A673 (cell line): Measurements from ENCODE around the gene RERE. TPM values are rescaled to one million over a fixed set of nuclear protein-coding genes. Genes with fewer than 3 reads are reported as not detected.
A peak's percentile ranks its signal among the peaks of the same experiment; 100 is the strongest.

Experiments used
- BruUV-seq: library from RNA; stranded (reverse); fragments of 400-500 nt; replicated peaks from 2 replicates; lab custom pipeline; 2021; lab: Mats Ljungman, UMichigan
- CTCF ChIA-PET: fragments of 300-600 bp; sonication (Branson Sonifier 250); formaldehyde crosslinking; loops from one replicate; lab custom pipeline; 2022; ENCODE audit warnings: antibody characterized with exemption; lab: Charles Lee
- POLR2A ChIA-PET: fragments of 300-600 bp; sonication (Branson Sonifier 250); formaldehyde crosslinking; loops from one replicate; lab custom pipeline; 2022; ENCODE audit warnings: antibody characterized with exemption; ENCODE audit not compliant: low non-redundant PET; lab: Charles Lee
- DNase-seq: peaks from one replicate; pipeline ENCODE4 v3.0.0-alpha.2; 2015; ENCODE audit warnings: low spot score
- H3K27ac ChIP-seq: fragments of 200-600 bp; sonication (generic); 2 replicates; pipeline ENCODE4 v1.5.1; 2016; ENCODE audit warnings: mixed run types, low read depth, mild to moderate bottlenecking, mixed read lengths, antibody characterized with exemption, low read length; ENCODE audit not compliant: poor library complexity, severe bottlenecking
- H3K27me3 ChIP-seq: fragments of 200-600 bp; sonication (generic); replicated peaks from 2 replicates; pipeline ENCODE4 v1.6.1; 2017; ENCODE audit warnings: mixed run types, low read depth, mild to moderate bottlenecking, mixed read lengths, antibody characterized with exemption, low read length; ENCODE audit not compliant: insufficient read depth, poor library complexity
- H3K36me3 ChIP-seq: fragments of 200-600 bp; sonication (generic); 2 replicates; pipeline ENCODE4 v1.6.1; 2016; ENCODE audit warnings: mixed run types, mild to moderate bottlenecking, mixed read lengths, antibody characterized with exemption, low read length; ENCODE audit not compliant: insufficient read depth, poor library complexity, severe bottlenecking
- H3K4me1 ChIP-seq: fragments of 200-600 bp; sonication (generic); 2 replicates; pipeline ENCODE4 v1.6.1; 2017; ENCODE audit warnings: mixed run types, mild to moderate bottlenecking, mixed read lengths, antibody characterized with exemption, low read length; ENCODE audit not compliant: insufficient read depth, poor library complexity, severe bottlenecking
- H3K4me3 ChIP-seq: fragments of 200-600 bp; sonication (generic); 2 replicates; pipeline ENCODE4 v1.5.1; 2016; ENCODE audit warnings: low read depth, mixed run types, mild to moderate bottlenecking, mixed read lengths, low read length; ENCODE audit not compliant: poor library complexity, severe bottlenecking
- H3K9me3 ChIP-seq: fragments of 200-600 bp; sonication (generic); 2 replicates; pipeline ENCODE4 v1.6.1; 2016; ENCODE audit warnings: mixed run types, low read depth, mild to moderate bottlenecking, mixed read lengths, antibody characterized with exemption, low read length; ENCODE audit not compliant: poor library complexity, severe bottlenecking
- EZH2 ChIP-seq: fragments of 200-600 bp; sonication (generic); IDR thresholded peaks from 2 replicates; pipeline ENCODE4 v1.6.1; 2017; ENCODE audit warnings: borderline replicate concordance, low read depth, mild to moderate bottlenecking, mixed read lengths, antibody characterized with exemption, low read length; ENCODE audit not compliant: poor library complexity, severe bottlenecking
- intact Hi-C: fragments of 100-400 bp; cut with micrococcal nuclease; formaldehyde crosslinking; loops from one replicate; pipeline ENCODE4 v1.10.0; 2022; ENCODE audit not compliant: unreplicated experiment
- total RNA-seq: library from RNA; stranded (reverse); gene quantifications from 2 replicates; pipeline ENCODE4 v1.2.3, GENCODE V29; 2021
- TF ChIP-seq, protein P1 (sequence below): fragments of 300-800, 200-600 bp; sonication (generic); conservative IDR thresholded peaks from 2 replicates; pipeline ENCODE4 v1.5.1; 2017; ENCODE audit warnings: low read depth, mild to moderate bottlenecking, antibody characterized with exemption, low read length, moderate library complexity, mixed read lengths

Gene RERE
- total RNA-seq, 1 experiment from 2014 or later = 188 TPM

DNA sequence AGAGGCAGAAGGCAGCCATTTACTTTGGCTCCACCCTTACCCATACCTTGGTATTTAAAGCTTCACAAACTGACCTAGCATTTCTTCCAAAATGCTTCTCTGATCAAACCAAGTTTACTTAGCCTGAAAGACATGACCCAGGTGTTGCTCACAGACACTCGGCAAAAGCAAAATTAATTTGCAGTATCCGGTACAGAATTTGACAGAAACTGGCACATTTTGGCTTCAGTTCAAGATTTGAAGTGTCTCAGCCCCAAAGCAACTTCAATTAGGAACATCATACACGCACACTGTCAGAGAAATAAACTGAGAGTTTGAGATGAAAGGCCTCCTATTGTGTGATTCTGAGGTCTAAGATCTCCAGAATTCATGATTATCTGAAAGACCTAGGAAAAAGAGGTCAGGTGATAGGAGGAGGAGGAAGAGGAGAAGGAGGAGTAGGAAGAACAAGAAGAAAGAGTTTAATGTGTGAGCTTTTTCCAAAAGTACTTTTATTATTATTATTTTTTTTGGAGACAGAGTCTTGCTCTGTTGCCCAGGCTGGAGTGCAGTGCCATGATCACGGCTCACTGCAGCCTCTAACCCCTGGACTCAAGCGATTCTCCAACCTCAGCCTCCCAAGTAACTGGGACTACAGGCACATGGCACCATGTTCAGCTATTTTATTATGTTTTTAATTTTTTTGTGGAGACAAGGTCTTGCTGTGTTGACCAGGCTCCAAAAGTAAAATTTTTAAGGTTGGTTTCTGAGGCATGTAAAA is 355.9 kb downstream of the RERE start:
- TF ChIP-seq, protein P1, sequence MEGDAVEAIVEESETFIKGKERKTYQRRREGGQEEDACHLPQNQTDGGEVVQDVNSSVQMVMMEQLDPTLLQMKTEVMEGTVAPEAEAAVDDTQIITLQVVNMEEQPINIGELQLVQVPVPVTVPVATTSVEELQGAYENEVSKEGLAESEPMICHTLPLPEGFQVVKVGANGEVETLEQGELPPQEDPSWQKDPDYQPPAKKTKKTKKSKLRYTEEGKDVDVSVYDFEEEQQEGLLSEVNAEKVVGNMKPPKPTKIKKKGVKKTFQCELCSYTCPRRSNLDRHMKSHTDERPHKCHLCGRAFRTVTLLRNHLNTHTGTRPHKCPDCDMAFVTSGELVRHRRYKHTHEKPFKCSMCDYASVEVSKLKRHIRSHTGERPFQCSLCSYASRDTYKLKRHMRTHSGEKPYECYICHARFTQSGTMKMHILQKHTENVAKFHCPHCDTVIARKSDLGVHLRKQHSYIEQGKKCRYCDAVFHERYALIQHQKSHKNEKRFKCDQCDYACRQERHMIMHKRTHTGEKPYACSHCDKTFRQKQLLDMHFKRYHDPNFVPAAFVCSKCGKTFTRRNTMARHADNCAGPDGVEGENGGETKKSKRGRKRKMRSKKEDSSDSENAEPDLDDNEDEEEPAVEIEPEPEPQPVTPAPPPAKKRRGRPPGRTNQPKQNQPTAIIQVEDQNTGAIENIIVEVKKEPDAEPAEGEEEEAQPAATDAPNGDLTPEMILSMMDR = no peak
- no peak for TF ChIP-seq EZH2
- H3K27ac ChIP-seq = peak overlapping the region; percentile 89
- peaks cover 99% of the 10 kb centered on the region for H3K4me1 ChIP-seq
- no peaks in the 10 kb centered on the region for H3K9me3 ChIP-seq
- intact Hi-C loops = loop anchor here (10.0 kb wide), 3 partner anchors 203 to 393 kb away; no protein-coding TSS in a partner anchor
- no peaks in the 10 kb centered on the region for H3K27me3 ChIP-seq
- BruUV-seq = no TSS peak
- H3K4me3 ChIP-seq = no peak overlapping the region
- DNase-seq = peak; percentile 50
- H3K36me3 ChIP-seq = peaks cover 5% of the 10 kb centered on the region
- ChIA-PET CTCF (interaction anchor here (0.6 kb wide), 1 partner anchor 481 kb away, joined by 3 read pairs; no protein-coding TSS in a partner anchor), POLR2A (no interaction called here)

GRCh38 chr1:8460784-8461183 is 356.7 kb downstream of the RERE start:
- Histone ChIP-seq H3K27me3 (no peaks in the 10 kb centered on the region), H3K4me3 (no peak overlapping the region), H3K4me1 (peaks cover 97% of the 10 kb centered on the region), H3K9me3 (no peaks in the 10 kb centered on the region), H3K36me3 (peaks cover 3% of the 10 kb centered on the region), H3K27ac (no peak overlapping the region)
- TF ChIP-seq EZH2 = no peak
- TF ChIP-seq, protein P1 = no peak
- no TSS peak for BruUV-seq
- intact Hi-C loops = loop anchor here (10.0 kb wide), 3 partner anchors 204 to 394 kb away; no protein-coding TSS in a partner anchor
- CTCF ChIA-PET = interaction anchor here (0.6 to 1.6 kb wide), 2 partner anchors 481 to 485 kb away, joined by 3 to 4 read pairs; no protein-coding TSS in a partner anchor
- POLR2A ChIA-PET = no interaction called here
- DNase-seq = no peak

- POLR2A ChIA-PET = interaction anchor here (0.6 kb wide), 1 partner anchor 624 kb away, joined by 3 read pairs; no protein-coding TSS in a partner anchor
- Histone ChIP-seq H3K4me3 (no peak overlapping the region), H3K4me1 (peaks cover 91% of the 10 kb centered on the region), H3K9me3 (no peaks in the 10 kb centered on the region), H3K27ac (no peak overlapping the region), H3K36me3 (no peaks in the 10 kb centered on the region), H3K27me3 (no peaks in the 10 kb centered on the region)
- intact Hi-C loops = loop anchor here (10.0 kb wide), 3 partner anchors 205 to 395 kb away; no protein-coding TSS in a partner anchor
- TF ChIP-seq, protein P1 = no peak
- TF ChIP-seq EZH2 = no peak
- BruUV-seq = no TSS peak
- no peak for DNase-seq
- CTCF ChIA-PET = interaction anchor here (1.6 kb wide), 1 partner anchor 485 kb away, joined by 4 read pairs; no protein-coding TSS in a partner anchor
Observed at GRCh38 chr1:8460132-8460544, 357.3 kb downstream of the RERE start.
